HepG2 (cell line): ENCODE measurements around the gene MAIP1. TPM values are rescaled to one million over a fixed set of nuclear protein-coding genes. Genes with fewer than 3 reads are reported as not detected.

ENCODE experiments used
- ATF6 ChIP-seq: sonication (generic); formaldehyde crosslinking; conservative IDR thresholded peaks from 2 replicates; pipeline ENCODE4 v1.4.0; 2020; ENCODE audit warnings: missing genetic modification reagents
- CENPX ChIP-seq: sonication (generic); formaldehyde crosslinking; IDR thresholded peaks from 2 replicates; pipeline ENCODE4 v1.9.0; 2021; ENCODE audit warnings: mild to moderate bottlenecking, missing genetic modification reagents, moderate library complexity
- HDAC1 ChIP-seq: sonication (generic); formaldehyde crosslinking; IDR thresholded peaks from 2 replicates; pipeline ENCODE4 v1.5.1; 2020; ENCODE audit warnings: mild to moderate bottlenecking, missing genetic modification reagents
- SIN3A ChIP-seq: IDR thresholded peaks from 2 replicates; pipeline ENCODE4 v1.6.1; 2011; ENCODE audit warnings: low read depth, mild to moderate bottlenecking, control low read depth, low read length, borderline replicate concordance
- SRSF4 ChIP-seq: fragments of 200-400 bp; formaldehyde crosslinking; IDR thresholded peaks from one replicate; pipeline ENCODE4 v1.6.1; 2018; ENCODE audit warnings: mild to moderate bottlenecking, low read depth, low read length, moderate library complexity; ENCODE audit not compliant: poor library complexity, severe bottlenecking
- USF2 ChIP-seq, 2 experiments: sonication (generic) in 1 of 2; formaldehyde crosslinking in 1 of 2; IDR thresholded peaks; 2 replicates each; pipeline versions ENCODE4 v1.5.1 to v1.6.1; 2011 to 2020; ENCODE audit warnings: borderline replicate concordance in 1 of 2, low read depth in 1 of 2, low read length in 1 of 2, mild to moderate bottlenecking in 1 of 2, missing genetic modification reagents in 1 of 2, moderate library complexity in 1 of 2
- ZNF30 ChIP-seq: sonication (generic); formaldehyde crosslinking; IDR thresholded peaks from 2 replicates; pipeline ENCODE4 v1.5.0; 2020; ENCODE audit warnings: mild to moderate bottlenecking, missing genetic modification reagents
- ZNF574 ChIP-seq: sonication (generic); formaldehyde crosslinking; IDR thresholded peaks from 2 replicates; pipeline ENCODE4 v1.4.0; 2020; ENCODE audit warnings: missing genetic modification reagents
- ZNF674 ChIP-seq: sonication (generic); formaldehyde crosslinking; IDR thresholded peaks from 2 replicates; pipeline ENCODE4 v1.5.0; 2020; ENCODE audit warnings: low read depth, mild to moderate bottlenecking, missing genetic modification reagents
- ZNF687 ChIP-seq: sonication (generic); formaldehyde crosslinking; IDR thresholded peaks from 2 replicates; pipeline ENCODE4 v1.5.1; 2020; ENCODE audit warnings: mild to moderate bottlenecking, missing genetic modification reagents, moderate library complexity
- ZUFSP ChIP-seq: sonication (generic); formaldehyde crosslinking; IDR thresholded peaks from 2 replicates; pipeline ENCODE4 v1.9.0; 2021; ENCODE audit warnings: missing genetic modification reagents, mild to moderate bottlenecking, borderline replicate concordance
- polyA plus RNA-seq, 8 experiments: library from polyadenylated mRNA; depleted of rRNA in 3 of 8; stranded (reverse) in 7 of 8; unstranded in 1 of 8; fragments of >200 nt; fragmentation: Illumina TruSeq in 4 of 8; extraction: Trizol in 4 of 8; gene quantifications; 2 replicates each; pipeline versions ENCODE4 v1.2.1 to v1.2.3, GENCODE V29; 2011 to 2016; ENCODE audit warnings: low read depth in 4 of 8, missing spikeins in 1 of 8, mixed read lengths in 1 of 8; ENCODE audit not compliant: insufficient read depth in 1 of 8
- total RNA-seq, 5 experiments: library from RNA; depleted of rRNA; stranded (reverse); fragments of >200 nt; fragmentation: Illumina TruSeq; extraction: Trizol; gene quantifications; 2 replicates each; pipeline ENCODE4 v1.2.3, GENCODE V29; 2016; ENCODE audit warnings: low read depth in 1 of 5

MAIP1 gene
- total and polyA plus RNA-seq, 2 of the 13 experiments (the other 11 are each of a cell fraction or from before 2014, with no cell fraction given): 22.3 to 72.9 TPM

- TF ChIP-seq ATF6 (peak; percentile 67; the same call in 1 of the 2 replicates), CENPX (no peak), ZNF30 (CRISPR knock-in tag) (peak; percentile 85), ZNF674 (CRISPR knock-in tag) (peak; percentile 93; the same call in 1 of the 2 replicates), SIN3A (peak; percentile 92), USF2 (IDR thresholded peaks at IDR 0.05; ENCODE audit: low read depth, low read length) (no peak), USF2 (CRISPR knock-in tag; IDR thresholded peaks at IDR 0.05; ENCODE audit: borderline replicate concordance) (0 out of 2 replicates have a peak, but pooled peaks have one; percentile 17), HDAC1 (CRISPR knock-in tag) (peak; percentile 96), SRSF4 (no peak), ZUFSP (CRISPR knock-in tag) (0 out of 2 replicates have a peak, but pooled peaks have one; percentile 79), ZNF574 (peak; percentile 93), ZNF687 (peak; percentile 98)
Measured at GRCh38 chr2:199955339-199956061, at the start of gene MAIP1, which contains the start of gene TYW5 (continued).
